ENCODE results near the gene CDK6.

- TF ChIP-seq CTCF (IDR thresholded peaks at IDR 0.05) (no peak), POLR2A (IDR thresholded peaks at IDR 0.05) (no peak)
Measured at GRCh38 chr7:92782236-92782635, 54.1 kb downstream of the CDK6 start.
